BE2C (cell line): ENCODE measurements around the gene CETP.
A peak's percentile ranks its signal among the peaks of the same experiment; 100 is the strongest.
"Not testable (repeated sequence)": the region's sequence is repeated elsewhere in the genome, so short reads cannot be mapped to it uniquely, and the experiment has no call there.

ENCODE experiments used
- DNase-seq: peaks from one replicate; pipeline ENCODE4 v3.0.0-alpha.2; 2020
- H3K27me3 ChIP-seq: fragments of 250-450 bp; sonication (Bioruptor Pico); 2 replicates; pipeline ENCODE4 v1.5.1; 2020; ENCODE audit warnings: mild to moderate bottlenecking
- H3K36me3 ChIP-seq: fragments of 250-450 bp; sonication (Bioruptor Pico); 2 replicates; pipeline ENCODE4 v1.5.1; 2020; ENCODE audit warnings: mild to moderate bottlenecking
- H3K4me1 ChIP-seq: fragments of 250-450 bp; sonication (Bioruptor Pico); 2 replicates; pipeline ENCODE4 v1.5.1; 2020
- H3K4me3 ChIP-seq: 2 replicates; pipeline ENCODE4 v1.5.1; 2011; ENCODE audit warnings: low read depth, low read length
- H3K9me3 ChIP-seq: fragments of 250-450 bp; sonication (Bioruptor Pico); 2 replicates; pipeline ENCODE4 v1.5.1; 2020
- TF ChIP-seq, protein P1 (sequence below): IDR thresholded peaks from 2 replicates; pipeline ENCODE4 v1.5.1; 2012; ENCODE audit warnings: mild to moderate bottlenecking, low read depth, low read length

The CETP gene

DNA sequence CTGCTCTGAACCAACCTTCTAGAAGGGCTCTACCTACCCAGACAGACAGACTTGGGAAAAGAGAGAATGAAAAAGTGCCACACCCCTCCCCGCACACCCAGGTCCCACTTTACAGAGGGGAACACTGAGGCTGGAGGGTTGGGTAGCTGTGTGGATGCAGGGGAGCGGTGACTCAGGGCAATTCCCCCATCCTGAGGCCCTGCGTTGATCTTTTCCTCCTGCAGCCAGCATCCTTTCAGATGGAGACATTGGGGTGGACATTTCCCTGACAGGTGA lies 10.0 kb downstream of the CETP start:
- H3K27me3 ChIP-seq, result no peaks in the 10 kb centered on the region
- no peaks in the 10 kb centered on the region for H3K36me3 ChIP-seq
- H3K4me3 ChIP-seq, result no peak overlapping the region
- H3K9me3 ChIP-seq, result no peaks in the 10 kb centered on the region
- no peaks in the 10 kb centered on the region; the same call in 1 of the 2 replicates for H3K4me1 ChIP-seq
- DNase-seq, result no peak
- TF ChIP-seq, protein P1, sequence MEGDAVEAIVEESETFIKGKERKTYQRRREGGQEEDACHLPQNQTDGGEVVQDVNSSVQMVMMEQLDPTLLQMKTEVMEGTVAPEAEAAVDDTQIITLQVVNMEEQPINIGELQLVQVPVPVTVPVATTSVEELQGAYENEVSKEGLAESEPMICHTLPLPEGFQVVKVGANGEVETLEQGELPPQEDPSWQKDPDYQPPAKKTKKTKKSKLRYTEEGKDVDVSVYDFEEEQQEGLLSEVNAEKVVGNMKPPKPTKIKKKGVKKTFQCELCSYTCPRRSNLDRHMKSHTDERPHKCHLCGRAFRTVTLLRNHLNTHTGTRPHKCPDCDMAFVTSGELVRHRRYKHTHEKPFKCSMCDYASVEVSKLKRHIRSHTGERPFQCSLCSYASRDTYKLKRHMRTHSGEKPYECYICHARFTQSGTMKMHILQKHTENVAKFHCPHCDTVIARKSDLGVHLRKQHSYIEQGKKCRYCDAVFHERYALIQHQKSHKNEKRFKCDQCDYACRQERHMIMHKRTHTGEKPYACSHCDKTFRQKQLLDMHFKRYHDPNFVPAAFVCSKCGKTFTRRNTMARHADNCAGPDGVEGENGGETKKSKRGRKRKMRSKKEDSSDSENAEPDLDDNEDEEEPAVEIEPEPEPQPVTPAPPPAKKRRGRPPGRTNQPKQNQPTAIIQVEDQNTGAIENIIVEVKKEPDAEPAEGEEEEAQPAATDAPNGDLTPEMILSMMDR, result no peak

DNA sequence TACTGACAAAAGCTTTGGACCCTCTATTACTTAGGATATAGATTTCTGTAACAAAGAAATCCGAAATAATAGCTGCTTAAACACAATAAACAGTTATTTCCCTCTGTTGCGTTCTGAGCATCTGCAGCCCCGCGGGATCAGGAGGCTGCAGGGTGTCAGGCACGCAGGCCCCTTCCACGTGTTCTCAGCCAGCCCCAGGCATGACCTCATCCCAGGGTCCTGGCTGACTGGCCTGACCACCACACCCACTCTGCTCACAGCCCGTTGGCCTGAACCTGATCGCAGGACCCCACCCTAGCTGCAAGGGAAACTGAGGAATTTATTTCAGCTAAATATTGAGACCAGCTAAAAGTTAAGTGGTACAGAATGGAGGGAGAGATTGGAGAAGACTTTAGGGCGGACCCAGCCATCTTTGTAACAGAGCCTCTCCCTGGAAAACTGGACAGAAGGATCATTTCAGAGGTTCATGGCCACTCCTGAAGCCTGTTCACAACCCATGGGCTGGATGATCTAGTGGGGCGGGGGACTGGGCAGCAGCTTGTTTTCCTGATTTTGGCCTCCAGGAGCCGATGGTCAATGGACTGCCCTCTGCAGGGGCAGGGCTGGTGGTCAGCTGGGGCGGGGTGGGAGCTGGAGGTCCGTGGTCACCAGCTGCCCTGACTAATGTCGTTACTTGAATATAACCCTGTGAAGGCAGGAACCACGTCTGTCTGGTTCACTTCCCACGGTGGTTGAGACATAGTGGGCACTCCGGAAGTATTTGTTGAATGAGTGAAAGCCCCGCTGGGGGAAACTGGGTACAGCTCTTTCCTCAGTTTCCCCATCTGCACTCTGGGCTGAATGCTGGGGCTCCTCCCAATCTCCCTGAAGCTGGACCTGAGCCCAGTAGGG lies 10.9 kb downstream of the CETP start:
- no peaks in the 10 kb centered on the region for H3K27me3 ChIP-seq
- TF ChIP-seq, protein P1, result no peak
- DNase-seq, result peak; percentile 31
- H3K9me3 ChIP-seq, result no peaks in the 10 kb centered on the region
- no peak overlapping the region for H3K4me3 ChIP-seq
- H3K4me1 ChIP-seq, result no peaks in the 10 kb centered on the region; the same call in 1 of the 2 replicates
- H3K36me3 ChIP-seq, result no peaks in the 10 kb centered on the region

DNA sequence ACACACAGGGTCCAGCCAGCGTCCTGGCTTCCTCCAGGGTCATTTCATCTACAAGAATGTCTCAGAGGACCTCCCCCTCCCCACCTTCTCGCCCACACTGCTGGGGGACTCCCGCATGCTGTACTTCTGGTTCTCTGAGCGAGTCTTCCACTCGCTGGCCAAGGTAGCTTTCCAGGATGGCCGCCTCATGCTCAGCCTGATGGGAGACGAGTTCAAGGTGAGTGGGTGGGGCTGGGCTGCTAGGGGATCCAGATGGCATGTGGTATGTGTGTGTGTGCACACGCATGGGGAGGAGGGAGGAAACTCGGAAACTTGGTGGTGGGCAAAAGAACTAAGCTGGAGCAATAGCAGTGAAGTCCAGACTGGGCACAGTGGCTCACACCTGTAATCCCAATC lies 11.5 kb downstream of the CETP start:
- Histone ChIP-seq H3K4me1 (no peaks in the 10 kb centered on the region; the same call in 1 of the 2 replicates), H3K27me3 (no peaks in the 10 kb centered on the region), H3K36me3 (no peaks in the 10 kb centered on the region), H3K9me3 (no peaks in the 10 kb centered on the region), H3K4me3 (no peak overlapping the region)
- TF ChIP-seq, protein P1, result no peak
- DNase-seq, result no peak

GRCh38 chr16:56973899-56974298 lies 12.1 kb downstream of the CETP start:
- not testable (repeated sequence) for H3K4me3 ChIP-seq, H3K4me1 ChIP-seq, H3K27me3 ChIP-seq, DNase-seq, H3K9me3 ChIP-seq, H3K36me3 ChIP-seq

DNA sequence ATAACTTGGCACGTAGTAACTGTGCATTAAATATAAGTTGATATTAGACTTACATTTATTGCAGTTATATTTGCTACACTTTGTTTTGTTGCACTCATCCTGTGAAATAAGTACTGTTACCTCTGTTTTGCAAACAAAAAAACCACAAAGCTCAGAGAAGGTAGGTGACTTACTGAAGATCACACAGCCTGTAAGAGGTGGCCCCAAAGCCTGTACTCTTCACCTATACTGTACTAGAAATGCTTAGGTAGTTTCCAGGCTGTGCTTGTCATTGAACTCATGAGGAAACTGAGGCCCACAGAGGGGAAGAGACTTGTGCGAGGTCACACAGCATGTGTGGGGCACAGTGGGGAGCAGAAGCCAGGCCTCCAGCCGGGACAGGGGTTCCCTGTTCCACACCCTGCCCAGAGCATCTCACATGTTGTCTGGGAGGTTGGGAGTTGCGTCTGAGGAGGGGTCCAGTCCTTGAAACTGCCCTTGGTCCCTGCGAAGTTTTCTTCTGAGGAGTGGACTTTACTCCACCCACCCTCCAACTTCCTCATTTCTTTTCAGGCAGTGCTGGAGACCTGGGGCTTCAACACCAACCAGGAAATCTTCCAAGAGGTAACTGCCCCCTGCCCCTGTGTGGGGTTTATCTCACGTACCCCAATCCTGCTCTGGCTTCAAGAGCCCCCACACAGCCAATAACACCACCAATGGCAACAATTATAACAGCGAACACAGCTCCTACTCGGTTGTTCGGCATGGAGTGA lies 13.0 kb downstream of the CETP start:
- H3K9me3 ChIP-seq, result no peaks in the 10 kb centered on the region
- H3K36me3 ChIP-seq, result no peaks in the 10 kb centered on the region
- H3K4me1 ChIP-seq, result no peaks in the 10 kb centered on the region; the same call in 1 of the 2 replicates
- TF ChIP-seq, protein P1, result no peak
- DNase-seq, result no peak
- H3K27me3 ChIP-seq, result no peaks in the 10 kb centered on the region
- H3K4me3 ChIP-seq, result no peak overlapping the region

DNA sequence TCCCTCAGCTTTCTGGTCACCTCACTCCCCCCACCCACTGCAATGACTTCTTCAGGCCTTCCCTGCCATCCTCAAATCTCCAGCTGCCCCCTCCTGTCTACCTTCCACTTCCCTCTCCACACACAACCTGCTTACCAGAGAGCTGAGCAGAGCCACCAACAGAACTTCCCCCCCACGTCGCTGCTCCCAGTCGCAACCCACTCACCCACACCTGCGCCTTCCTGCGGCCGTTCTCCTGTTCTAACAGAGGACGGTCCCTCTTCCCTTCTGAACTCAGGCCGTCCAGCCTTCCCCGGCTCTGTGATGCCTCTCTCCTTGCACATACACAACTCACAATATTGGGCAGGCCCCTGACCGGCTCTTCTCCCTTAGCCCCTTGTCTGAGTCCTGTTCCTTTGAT lies 14.0 kb downstream of the CETP start:
- Histone ChIP-seq H3K4me3 (no peak overlapping the region), H3K9me3 (no peaks in the 10 kb centered on the region), H3K36me3 (no peaks in the 10 kb centered on the region), H3K27me3 (no peaks in the 10 kb centered on the region), H3K4me1 (no peaks in the 10 kb centered on the region; the same call in 1 of the 2 replicates)
- no peak for DNase-seq
- TF ChIP-seq, protein P1, result no peak
